ENCODE data around the gene TGFB2. TPM values are rescaled to one million over a fixed set of nuclear protein-coding genes. Genes with fewer than 3 reads are reported as not detected.

Gene TGFB2
- total RNA-seq, 1 experiment from 2014 or later: 37.6 TPM

DNA sequence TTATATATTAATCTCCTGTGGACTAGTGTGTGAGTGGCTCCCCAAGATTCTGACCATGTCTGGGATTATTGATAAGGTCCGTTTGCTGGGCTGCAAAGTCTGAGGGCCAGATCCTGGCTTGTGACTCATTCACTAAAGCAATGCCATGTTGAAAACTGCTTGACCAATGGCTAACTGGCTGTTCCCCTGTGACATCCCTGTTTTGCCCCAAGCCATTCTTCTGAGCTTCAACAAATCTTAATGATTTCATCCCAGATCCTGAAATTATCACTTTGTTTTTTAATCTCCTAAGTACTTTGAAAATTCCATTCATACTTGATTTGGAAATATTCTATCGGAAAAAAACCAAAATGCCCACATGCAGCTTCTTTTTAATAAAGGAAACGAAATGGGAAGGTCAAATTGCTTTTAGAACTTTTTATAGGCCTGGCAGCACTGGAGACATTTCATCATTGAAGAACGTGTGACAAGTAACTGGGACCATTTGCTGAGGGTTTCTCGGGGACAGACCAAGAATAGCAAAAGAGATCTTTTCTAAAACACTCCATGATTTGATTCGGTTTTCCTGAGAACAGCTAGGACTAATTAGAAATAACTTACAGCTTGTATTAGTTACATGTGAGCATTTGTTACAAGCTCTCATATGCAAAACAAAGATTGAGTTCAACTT is 121.3 kb downstream of the TGFB2 start:
- Mint-ChIP-seq H3K27ac (ENCODE audit: unreplicated experiment) (no peak overlapping the region), H3K4me1 (ENCODE audit: low read depth, unreplicated experiment) (peaks cover 18% of the 10 kb centered on the region), H3K9me3 (ENCODE audit: low read depth, unreplicated experiment) (no peaks in the 10 kb centered on the region), H3K4me3 (ENCODE audit: low read depth, unreplicated experiment) (no peak overlapping the region), H3K36me3 (ENCODE audit: insufficient read depth, unreplicated experiment) (peaks cover 5% of the 10 kb centered on the region), H3K27me3 (ENCODE audit: unreplicated experiment) (no peaks in the 10 kb centered on the region)
- TF ChIP-seq, protein P1, sequence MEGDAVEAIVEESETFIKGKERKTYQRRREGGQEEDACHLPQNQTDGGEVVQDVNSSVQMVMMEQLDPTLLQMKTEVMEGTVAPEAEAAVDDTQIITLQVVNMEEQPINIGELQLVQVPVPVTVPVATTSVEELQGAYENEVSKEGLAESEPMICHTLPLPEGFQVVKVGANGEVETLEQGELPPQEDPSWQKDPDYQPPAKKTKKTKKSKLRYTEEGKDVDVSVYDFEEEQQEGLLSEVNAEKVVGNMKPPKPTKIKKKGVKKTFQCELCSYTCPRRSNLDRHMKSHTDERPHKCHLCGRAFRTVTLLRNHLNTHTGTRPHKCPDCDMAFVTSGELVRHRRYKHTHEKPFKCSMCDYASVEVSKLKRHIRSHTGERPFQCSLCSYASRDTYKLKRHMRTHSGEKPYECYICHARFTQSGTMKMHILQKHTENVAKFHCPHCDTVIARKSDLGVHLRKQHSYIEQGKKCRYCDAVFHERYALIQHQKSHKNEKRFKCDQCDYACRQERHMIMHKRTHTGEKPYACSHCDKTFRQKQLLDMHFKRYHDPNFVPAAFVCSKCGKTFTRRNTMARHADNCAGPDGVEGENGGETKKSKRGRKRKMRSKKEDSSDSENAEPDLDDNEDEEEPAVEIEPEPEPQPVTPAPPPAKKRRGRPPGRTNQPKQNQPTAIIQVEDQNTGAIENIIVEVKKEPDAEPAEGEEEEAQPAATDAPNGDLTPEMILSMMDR (IDR thresholded peaks at IDR 0.05; ENCODE audit: unreplicated experiment): no peak
- DNase-seq: no peak
- CTCF ChIA-PET: no interaction called here
- intact Hi-C loops (cut with micrococcal nuclease; ENCODE audit: unreplicated experiment): no loop called here
- no TSS peak for BruUV-seq (replicated peaks)

- Mint-ChIP-seq H3K27ac (ENCODE audit: unreplicated experiment) (no peak overlapping the region), H3K9me3 (ENCODE audit: low read depth, unreplicated experiment) (no peaks in the 10 kb centered on the region), H3K36me3 (ENCODE audit: insufficient read depth, unreplicated experiment) (peaks cover 5% of the 10 kb centered on the region), H3K4me1 (ENCODE audit: low read depth, unreplicated experiment) (peaks cover 14% of the 10 kb centered on the region), H3K4me3 (ENCODE audit: low read depth, unreplicated experiment) (no peak overlapping the region), H3K27me3 (ENCODE audit: unreplicated experiment) (no peaks in the 10 kb centered on the region)
- CTCF ChIA-PET: no interaction called here
- intact Hi-C loops (cut with micrococcal nuclease; ENCODE audit: unreplicated experiment): no loop called here
- no peak for DNase-seq
- TF ChIP-seq, protein P1 (IDR thresholded peaks at IDR 0.05; ENCODE audit: unreplicated experiment): no peak
- BruUV-seq (replicated peaks): no TSS peak
These were observed 122.3 kb downstream of the TGFB2 start for GRCh38 chr1:218467101-218468072.

DNA sequence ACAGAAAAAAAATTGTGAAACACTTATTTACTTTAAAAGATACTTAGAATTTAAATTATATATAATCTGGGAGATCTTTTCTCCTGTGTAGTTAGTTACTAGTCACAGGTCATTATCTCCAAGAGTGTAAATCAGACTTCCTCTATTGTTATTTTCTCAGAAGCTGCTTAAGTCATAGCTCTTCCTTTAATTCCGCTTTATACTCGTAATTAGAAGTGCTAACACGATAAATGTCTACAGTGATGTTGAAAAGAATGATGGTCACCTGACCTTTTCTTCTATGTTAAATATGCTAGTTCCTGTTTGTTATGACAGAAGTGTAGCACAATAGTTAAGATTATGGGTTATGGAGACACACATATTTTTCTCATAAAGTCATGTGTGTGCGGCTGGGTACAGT is 123.6 kb downstream of the TGFB2 start:
- intact Hi-C loops (cut with micrococcal nuclease; ENCODE audit: unreplicated experiment): no loop called here
- TF ChIP-seq, protein P1 (IDR thresholded peaks at IDR 0.05; ENCODE audit: unreplicated experiment): no peak
- no peak overlapping the region for H3K27ac Mint-ChIP-seq (ENCODE audit: unreplicated experiment)
- H3K27me3 Mint-ChIP-seq (ENCODE audit: unreplicated experiment): no peaks in the 10 kb centered on the region
- DNase-seq: no peak
- CTCF ChIA-PET: no interaction called here
- H3K9me3 Mint-ChIP-seq (ENCODE audit: low read depth, unreplicated experiment): no peaks in the 10 kb centered on the region
- BruUV-seq (replicated peaks): no TSS peak
- no peak overlapping the region for H3K4me3 Mint-ChIP-seq (ENCODE audit: low read depth, unreplicated experiment)
- H3K36me3 Mint-ChIP-seq (ENCODE audit: insufficient read depth, unreplicated experiment): peaks cover 5% of the 10 kb centered on the region
- H3K4me1 Mint-ChIP-seq (ENCODE audit: low read depth, unreplicated experiment): peaks cover 11% of the 10 kb centered on the region

DNA sequence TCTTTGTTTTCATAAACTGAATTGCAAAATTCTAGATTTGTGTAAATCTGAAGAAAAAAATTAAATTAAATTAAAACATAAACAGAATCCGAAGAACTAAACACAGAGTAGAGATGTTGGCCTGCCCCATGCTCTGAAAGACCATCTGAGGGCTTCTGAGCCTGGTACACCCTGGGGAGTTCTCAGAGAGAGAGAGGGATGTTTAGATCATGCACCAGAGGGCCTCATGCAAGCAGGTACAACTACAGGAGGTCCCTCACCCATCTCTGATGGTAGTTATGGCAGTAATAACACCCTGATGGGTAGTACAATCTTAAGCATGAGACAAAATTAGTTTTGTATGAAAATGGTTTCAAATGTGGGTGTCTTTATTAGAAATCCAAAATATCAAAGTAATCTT is 127.7 kb downstream of the TGFB2 start:
- BruUV-seq (replicated peaks): no TSS peak

More for the DNA sequence above, 127.7 kb downstream of the TGFB2 start:
- Mint-ChIP-seq H3K4me1 (ENCODE audit: low read depth, unreplicated experiment) (peaks cover 29% of the 10 kb centered on the region), H3K27me3 (ENCODE audit: unreplicated experiment) (no peaks in the 10 kb centered on the region), H3K4me3 (ENCODE audit: low read depth, unreplicated experiment) (no peak overlapping the region), H3K9me3 (ENCODE audit: low read depth, unreplicated experiment) (peaks cover 2% of the 10 kb centered on the region), H3K27ac (ENCODE audit: unreplicated experiment) (no peak overlapping the region), H3K36me3 (ENCODE audit: insufficient read depth, unreplicated experiment) (no peaks in the 10 kb centered on the region)
- intact Hi-C loops (cut with micrococcal nuclease; ENCODE audit: unreplicated experiment): no loop called here
- TF ChIP-seq, protein P1 (IDR thresholded peaks at IDR 0.05; ENCODE audit: unreplicated experiment): no peak
- DNase-seq: no peak
- CTCF ChIA-PET: no interaction called here
